Vagina (tissue), 2 donors: ENCODE data around the gene ZNF438.

Source experiments
- CTCF ChIP-seq, 3 experiments: fragments of 450-650 bp in 2 of 3; fragments of 200-600 bp in 1 of 3; sonication (generic) in 1 of 3; IDR thresholded peaks; one replicate each; pipeline ENCODE4 v1.5.1; 2017 to 2019; ENCODE audit warnings: antibody characterized with exemption in 3 of 3, mild to moderate bottlenecking in 2 of 3, moderate library complexity in 2 of 3
- POLR2A ChIP-seq, 2 donors: fragments of 450-650 bp; IDR thresholded peaks; one replicate each; pipeline ENCODE4 v1.6.1; 2017; ENCODE audit warnings: antibody characterized with exemption in 2 of 2, mild to moderate bottlenecking in 2 of 2, moderate library complexity in 2 of 2
- POLR2AphosphoS5 ChIP-seq, 2 donors: sonication (generic); formaldehyde crosslinking; IDR thresholded peaks; one replicate each; pipeline ENCODE4 v1.9.0; 2017; ENCODE audit warnings: antibody characterized with exemption in 2 of 2, mild to moderate bottlenecking in 2 of 2, low read depth in 1 of 2; ENCODE audit not compliant: insufficient read depth in 1 of 2

- TF ChIP-seq CTCF (IDR thresholded peaks at IDR 0.05) (no peak), POLR2A (IDR thresholded peaks at IDR 0.05) (no peak), POLR2AphosphoS5 (IDR thresholded peaks at IDR 0.05; ENCODE audit: insufficient read depth in 1 of 2, low read depth in 1 of 2) (no peak)
Observed at GRCh38 chr10:31011017-31011664, 20.5 kb downstream of the ZNF438 start.
